SU-DHL-6 (cell line): ENCODE results near the gene TRMT1.
A peak's percentile ranks its signal among the peaks of the same experiment; 100 is the strongest.

Source experiments
- H2AFZ ChIP-seq: fragments of 200-600 bp; sonication (generic); 2 replicates; pipeline ENCODE4 v1.6.1; 2014; ENCODE audit warnings: low read depth, mild to moderate bottlenecking, moderate library complexity, mixed read lengths, antibody characterized with exemption, low read length; ENCODE audit not compliant: severe bottlenecking
- H3F3A ChIP-seq: fragments of 200-600 bp; shearing (Covaris generic); 2 replicates; pipeline ENCODE4 v1.6.0; 2016; ENCODE audit warnings: antibody characterized with exemption, mild to moderate bottlenecking; ENCODE audit not compliant: insufficient read depth
- H3K27ac ChIP-seq: fragments of 200-600 bp; sonication (generic); 2 replicates; pipeline ENCODE4 v1.5.1; 2016; ENCODE audit warnings: low read depth, mild to moderate bottlenecking, low read length, moderate library complexity, mixed read lengths
- H3K27me3 ChIP-seq: fragments of 200-600 bp; sonication (generic), shearing (Covaris generic); 2 replicates; pipeline ENCODE4 v1.6.0; 2014; ENCODE audit warnings: mild to moderate bottlenecking, low read length
- H3K36me3 ChIP-seq: fragments of 200-600 bp; sonication (generic); 2 replicates; pipeline ENCODE4 v1.6.1; 2014; ENCODE audit warnings: mild to moderate bottlenecking, low read length, mixed read lengths
- H3K4me2 ChIP-seq: fragments of 300-600, 200-600 bp; shearing (Covaris generic), sonication (generic); 2 replicates; pipeline ENCODE4 v1.6.0; 2014; ENCODE audit warnings: low read length, low read depth, mild to moderate bottlenecking; ENCODE audit not compliant: poor library complexity, severe bottlenecking
- H3K4me3 ChIP-seq: fragments of 200-600 bp; sonication (generic); 2 replicates; pipeline ENCODE4 v1.5.1; 2014; ENCODE audit warnings: antibody characterized with exemption, low read length, mild to moderate bottlenecking, mixed read lengths; ENCODE audit not compliant: insufficient read depth, poor library complexity, severe bottlenecking
- H3K79me2 ChIP-seq: fragments of 200-600 bp; sonication (generic); 2 replicates; pipeline ENCODE4 v1.6.1; 2014; ENCODE audit warnings: mild to moderate bottlenecking, low read length, moderate library complexity; ENCODE audit not compliant: insufficient read depth
- H3K9ac ChIP-seq: fragments of 200-600 bp; sonication (generic); 2 replicates; pipeline ENCODE4 v1.7.0; 2014; ENCODE audit warnings: mild to moderate bottlenecking, low read length
- H3K9me2 ChIP-seq: fragments of 200-600 bp; sonication (generic); replicated peaks from 2 replicates; pipeline ENCODE4 v1.6.1; 2014; ENCODE audit warnings: low read length; ENCODE audit not compliant: insufficient read depth
- H3K9me3 ChIP-seq: fragments of 200-600 bp; sonication (generic); 2 replicates; pipeline ENCODE4 v1.6.1; 2014; ENCODE audit warnings: low read length, mixed read lengths; ENCODE audit not compliant: insufficient read depth
- H4K20me1 ChIP-seq: fragments of 200-600 bp; sonication (generic); 2 replicates; pipeline ENCODE4 v1.6.1; 2014; ENCODE audit warnings: low read depth, mild to moderate bottlenecking, antibody characterized with exemption, low read length, moderate library complexity, mixed read lengths
- EZH2phosphoT487 ChIP-seq: fragments of 200-600 bp; sonication (generic), shearing (Covaris generic); conservative IDR thresholded peaks from 2 replicates; pipeline ENCODE4 v1.6.1; 2018; ENCODE audit warnings: mild to moderate bottlenecking, antibody characterized with exemption, low read length, moderate library complexity, mixed read lengths
- TF ChIP-seq, protein P1 (sequence below): fragments of 200-600 bp; sonication (generic); IDR thresholded peaks from one replicate; pipeline ENCODE4 v1.5.1; 2017; ENCODE audit warnings: antibody characterized with exemption, mild to moderate bottlenecking, low read length, moderate library complexity; ENCODE audit not compliant: insufficient read depth, poor library complexity, severe bottlenecking

The TRMT1 gene

DNA sequence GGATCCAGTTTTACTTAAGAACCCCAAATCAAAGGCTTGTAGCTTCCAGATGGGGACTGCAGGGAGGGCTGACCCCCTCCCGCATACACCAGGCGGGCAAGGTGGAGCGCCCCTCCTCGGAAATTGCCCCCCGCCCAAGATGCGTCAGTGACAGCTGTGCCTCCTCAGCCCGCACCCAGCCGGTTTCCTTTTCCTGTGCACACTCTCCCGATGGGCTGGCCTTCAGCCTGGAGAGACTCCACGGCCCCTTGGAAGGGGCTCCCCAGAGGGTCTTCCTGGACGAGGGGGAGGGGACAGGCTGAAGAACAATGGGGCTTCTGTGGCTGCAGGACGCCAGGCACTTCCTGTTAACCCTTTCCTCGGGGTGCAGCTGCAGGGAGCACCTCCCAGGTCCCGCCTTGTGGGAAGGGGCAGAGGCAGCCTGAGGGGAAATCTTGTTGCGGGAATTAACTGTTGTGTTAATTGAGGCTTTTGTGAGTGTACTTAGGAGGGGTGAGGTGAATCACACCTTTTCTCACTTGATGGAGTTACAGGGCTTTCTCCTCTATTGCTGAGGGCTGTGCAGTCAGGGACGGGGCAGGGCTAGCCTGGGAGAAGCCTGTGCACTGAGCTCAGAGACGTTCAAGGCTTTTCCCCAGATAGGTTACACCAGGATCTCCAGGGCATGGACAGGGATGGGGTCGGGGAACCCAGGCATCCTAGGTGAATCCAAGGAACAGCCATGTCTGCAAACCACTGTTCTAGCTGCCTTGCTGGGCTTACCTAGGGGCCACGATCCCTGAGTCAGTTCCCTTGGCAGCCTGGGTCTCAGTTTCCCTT, 48.0 kb upstream of the TRMT1 start:
- Histone ChIP-seq H3K79me2 (no peaks in the 10 kb centered on the region), H3K9me2 (no peaks in the 10 kb centered on the region), H2AFZ (no peak overlapping the region), H3K4me3 (no peak overlapping the region), H3F3A (peaks cover 22% of the 10 kb centered on the region), H3K9ac (no peak overlapping the region), H3K4me2 (peak overlapping the region; percentile 18), H3K9me3 (no peaks in the 10 kb centered on the region), H3K27ac (no peak overlapping the region), H3K36me3 (no peaks in the 10 kb centered on the region), H3K27me3 (no peaks in the 10 kb centered on the region), H4K20me1 (no peaks in the 10 kb centered on the region)
- TF ChIP-seq, protein P1, sequence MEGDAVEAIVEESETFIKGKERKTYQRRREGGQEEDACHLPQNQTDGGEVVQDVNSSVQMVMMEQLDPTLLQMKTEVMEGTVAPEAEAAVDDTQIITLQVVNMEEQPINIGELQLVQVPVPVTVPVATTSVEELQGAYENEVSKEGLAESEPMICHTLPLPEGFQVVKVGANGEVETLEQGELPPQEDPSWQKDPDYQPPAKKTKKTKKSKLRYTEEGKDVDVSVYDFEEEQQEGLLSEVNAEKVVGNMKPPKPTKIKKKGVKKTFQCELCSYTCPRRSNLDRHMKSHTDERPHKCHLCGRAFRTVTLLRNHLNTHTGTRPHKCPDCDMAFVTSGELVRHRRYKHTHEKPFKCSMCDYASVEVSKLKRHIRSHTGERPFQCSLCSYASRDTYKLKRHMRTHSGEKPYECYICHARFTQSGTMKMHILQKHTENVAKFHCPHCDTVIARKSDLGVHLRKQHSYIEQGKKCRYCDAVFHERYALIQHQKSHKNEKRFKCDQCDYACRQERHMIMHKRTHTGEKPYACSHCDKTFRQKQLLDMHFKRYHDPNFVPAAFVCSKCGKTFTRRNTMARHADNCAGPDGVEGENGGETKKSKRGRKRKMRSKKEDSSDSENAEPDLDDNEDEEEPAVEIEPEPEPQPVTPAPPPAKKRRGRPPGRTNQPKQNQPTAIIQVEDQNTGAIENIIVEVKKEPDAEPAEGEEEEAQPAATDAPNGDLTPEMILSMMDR = no peak
- TF ChIP-seq EZH2phosphoT487 = no peak

- H4K20me1 ChIP-seq = no peaks in the 10 kb centered on the region
- H3K9me2 ChIP-seq = no peaks in the 10 kb centered on the region
- H3F3A ChIP-seq = peaks cover 22% of the 10 kb centered on the region
- H3K4me3 ChIP-seq = no peak overlapping the region
- H3K9ac ChIP-seq = no peak overlapping the region
- no peaks in the 10 kb centered on the region for H3K79me2 ChIP-seq
- no peaks in the 10 kb centered on the region for H3K36me3 ChIP-seq
- H3K4me2 ChIP-seq = peak overlapping the region; percentile 18
- H3K9me3 ChIP-seq = no peaks in the 10 kb centered on the region
- no peaks in the 10 kb centered on the region for H3K27me3 ChIP-seq
- TF ChIP-seq, protein P1 = no peak
- no peak overlapping the region; the same call in 1 of the 2 replicates for H3K27ac ChIP-seq
- no peak overlapping the region for H2AFZ ChIP-seq
These were observed 47.2 kb upstream of the TRMT1 start for GRCh38 chr19:13163609-13164342.

DNA sequence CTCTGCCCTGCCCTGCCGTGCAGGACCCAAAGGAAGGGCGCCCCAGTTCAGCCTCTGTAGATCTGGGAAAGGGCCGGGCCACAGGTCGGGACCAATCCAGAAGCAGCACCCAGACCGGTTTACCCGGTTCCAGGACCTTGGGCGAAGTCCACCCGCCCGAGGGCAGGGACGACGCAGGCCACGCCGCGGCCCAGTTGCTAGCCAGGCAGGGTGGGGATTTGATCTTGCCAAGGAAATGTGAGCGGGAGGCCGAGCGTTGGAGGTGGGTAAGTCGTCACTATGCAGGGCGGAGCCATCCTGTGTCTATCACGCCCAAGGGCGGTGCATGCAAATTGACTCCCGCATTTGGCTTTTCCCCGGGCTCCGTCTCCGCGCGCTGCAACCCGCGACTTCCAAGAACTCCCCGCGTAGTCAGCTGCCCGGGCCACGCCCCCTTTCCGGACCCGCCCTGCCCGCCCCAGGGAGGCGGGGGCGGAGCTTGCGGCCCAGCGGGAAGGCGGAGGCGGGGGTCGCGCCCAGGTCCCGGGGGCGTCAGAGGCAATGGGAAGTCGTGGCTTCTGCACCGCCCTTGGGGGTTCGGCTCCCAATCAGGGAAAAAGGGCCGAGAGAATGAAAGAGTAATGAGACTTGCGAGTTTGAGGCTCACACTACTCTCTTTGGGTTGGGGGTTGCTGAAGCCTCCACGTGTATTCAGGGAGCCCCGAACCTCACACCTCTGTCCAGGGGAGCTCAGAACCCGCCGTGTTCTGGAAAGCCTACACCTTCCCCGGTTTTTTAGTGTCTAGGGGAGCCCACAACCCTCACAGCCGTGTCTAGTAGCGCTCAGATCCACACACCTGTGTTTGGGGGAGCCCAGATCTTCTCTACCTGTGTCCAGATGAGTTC, 46.4 kb upstream of the TRMT1 start:
- peak overlapping the region; percentile 42 for H3K4me3 ChIP-seq
- TF ChIP-seq, protein P1 = no peak
- no peak for TF ChIP-seq EZH2phosphoT487
- H3K27ac ChIP-seq = no peak overlapping the region; the same call in 1 of the 2 replicates
- H3K36me3 ChIP-seq = no peaks in the 10 kb centered on the region
- no peaks in the 10 kb centered on the region for H3K9me3 ChIP-seq
- no peaks in the 10 kb centered on the region for H3K27me3 ChIP-seq
- H2AFZ ChIP-seq = peak overlapping the region; percentile 70
- no peaks in the 10 kb centered on the region for H3K79me2 ChIP-seq
- H3F3A ChIP-seq = peaks cover 21% of the 10 kb centered on the region
- peak overlapping the region; percentile 57 for H3K4me2 ChIP-seq
- peak overlapping the region; percentile 44 for H3K9ac ChIP-seq
- no peaks in the 10 kb centered on the region for H3K9me2 ChIP-seq
- H4K20me1 ChIP-seq = no peaks in the 10 kb centered on the region
